ENCODE measurements around the gene LIPC. TPM values are rescaled to one million over a fixed set of nuclear protein-coding genes. Genes with fewer than 3 reads are reported as not detected.
A peak's percentile ranks its signal among the peaks of the same experiment; 100 is the strongest.
"Not testable (repeated sequence)": the region's sequence is repeated elsewhere in the genome, so short reads cannot be mapped to it uniquely, and the experiment has no call there.

The LIPC gene
- total RNA-seq, 4 donors from 2014 or later: 0.28 to 0.51 TPM; not detected in 2

- no peak overlapping the region for H3K27ac ChIP-seq
- no peak overlapping the region for H3K4me3 ChIP-seq
- no peaks in the 10 kb centered on the region for H3K27me3 ChIP-seq
- no peaks in the 10 kb centered on the region for H3K36me3 ChIP-seq
- TF ChIP-seq POLR2A (IDR thresholded peaks at IDR 0.05): no peak
- TF ChIP-seq CTCF (IDR thresholded peaks at IDR 0.05): no peak
- no peak for DNase-seq
- no peaks in the 10 kb centered on the region for H3K9me3 ChIP-seq
- intact Hi-C loops (cut with DNase I; ENCODE audit: low total_unique reads): no loop called here
- H3K4me1 ChIP-seq: no peaks in the 10 kb centered on the region
Measured at GRCh38 chr15:58602823-58603222, 171.0 kb downstream of the LIPC start.

- H3K4me1 ChIP-seq; intact Hi-C loops (cut with DNase I; ENCODE audit: low total_unique reads): not testable (repeated sequence)
Measured at GRCh38 chr15:58603927-58604326, 172.1 kb downstream of the LIPC start.

GRCh38 chr15:58604455-58604923 is 172.7 kb downstream of the LIPC start:
- no peaks in the 10 kb centered on the region for H3K36me3 ChIP-seq
- no peak overlapping the region for H3K4me3 ChIP-seq
- H3K27ac ChIP-seq: no peak overlapping the region
- no peaks in the 10 kb centered on the region for H3K4me1 ChIP-seq
- no peaks in the 10 kb centered on the region for H3K9me3 ChIP-seq
- no peaks in the 10 kb centered on the region for H3K27me3 ChIP-seq
- no peak for DNase-seq
- TF ChIP-seq CTCF (IDR thresholded peaks at IDR 0.05): no peak
- no peak for TF ChIP-seq POLR2A (IDR thresholded peaks at IDR 0.05)
- intact Hi-C loops (cut with DNase I; ENCODE audit: low total_unique reads): no loop called here

More at GRCh38 chr15:58603927-58604326, 172.1 kb downstream of the LIPC start:
- H3K36me3 ChIP-seq, H3K27me3 ChIP-seq, H3K4me3 ChIP-seq, H3K9me3 ChIP-seq, H3K27ac ChIP-seq, DNase-seq: not testable (repeated sequence)
- peak in 1 of 2 donors; percentile 15 for TF ChIP-seq POLR2A (IDR thresholded peaks at IDR 0.05)

GRCh38 chr15:58605931-58606530 is 174.2 kb downstream of the LIPC start:
- DNase-seq: no peak
- no peaks in the 10 kb centered on the region for H3K9me3 ChIP-seq
- intact Hi-C loops (cut with DNase I; ENCODE audit: low total_unique reads): no loop called here
- no peak for TF ChIP-seq POLR2A (IDR thresholded peaks at IDR 0.05)
- no peak for TF ChIP-seq CTCF (IDR thresholded peaks at IDR 0.05)
- no peaks in the 10 kb centered on the region for H3K27me3 ChIP-seq
- H3K4me3 ChIP-seq: no peak overlapping the region
- H3K36me3 ChIP-seq: no peaks in the 10 kb centered on the region
- H3K27ac ChIP-seq: no peak overlapping the region
- H3K4me1 ChIP-seq: no peaks in the 10 kb centered on the region

GRCh38 chr15:58606577-58607080 is 174.8 kb downstream of the LIPC start:
- no peak overlapping the region for H3K27ac ChIP-seq
- H3K9me3 ChIP-seq: no peaks in the 10 kb centered on the region
- no peaks in the 10 kb centered on the region for H3K4me1 ChIP-seq
- no peak for DNase-seq
- H3K4me3 ChIP-seq: no peak overlapping the region
- no peaks in the 10 kb centered on the region for H3K36me3 ChIP-seq
- H3K27me3 ChIP-seq: no peaks in the 10 kb centered on the region
- TF ChIP-seq CTCF (IDR thresholded peaks at IDR 0.05) (no peak), POLR2A (IDR thresholded peaks at IDR 0.05) (no peak)
- intact Hi-C loops (cut with DNase I; ENCODE audit: low total_unique reads): no loop called here
